Stimulated activated CD4-positive, alpha-beta T cell treated with anti-CD3 and anti-CD28 coated beads, Interleukin-1b, Interleukin-23, amount 100 ng/mL, for 4 hours (primary cell): ENCODE results near the gene FGFBP3.

ENCODE experiments used
- DNase-seq, 2 donors: peaks; one replicate each; pipeline ENCODE4 v3.0.0-alpha.2; 2020; ENCODE audit warnings: low read depth in 2 of 2

FGFBP3 gene

DNA sequence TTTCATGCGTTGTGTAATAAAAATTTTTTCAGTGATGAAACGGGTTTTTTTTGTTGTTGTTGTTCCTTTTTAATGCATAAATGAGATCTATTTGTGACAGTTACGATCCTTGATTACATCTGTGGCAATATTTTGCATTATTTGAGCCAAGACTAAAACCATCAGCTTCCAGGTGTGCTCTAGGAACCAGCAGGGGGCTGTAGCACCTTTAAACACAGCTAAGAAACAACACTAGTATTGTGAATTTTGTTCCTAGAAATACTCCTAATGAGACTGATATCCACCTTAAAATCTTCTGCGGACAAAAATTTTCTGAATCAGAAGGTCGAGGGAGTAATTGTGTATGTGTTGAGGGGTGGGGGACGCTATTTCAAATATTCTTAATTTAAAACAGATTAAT is 52.6 kb downstream of the FGFBP3 start:
- DNase-seq: peak in 1 of 2 donors; percentile 9
